Stimulated activated CD4-positive, alpha-beta T cell treated with anti-CD3 and anti-CD28 coated beads, TNF-alpha, amount 100 ng/mL, for 1 hour (primary cell): ENCODE data around the gene MAML2.

ENCODE experiments used
- DNase-seq, 3 donors: peaks; one replicate each; pipeline ENCODE4 v3.0.0-alpha.2; 2020; ENCODE audit warnings: low read depth in 3 of 3, low spot score in 1 of 3

Gene MAML2

GRCh38 chr11:96107143-96107824 is 235.7 kb downstream of the MAML2 start:
- DNase-seq, result no peak

GRCh38 chr11:96106645-96107044 is 236.3 kb downstream of the MAML2 start:
- no peak for DNase-seq

- DNase-seq, result no peak
Observed at GRCh38 chr11:96105944-96106343, 237.1 kb downstream of the MAML2 start.

GRCh38 chr11:96105197-96105895 is 237.6 kb downstream of the MAML2 start:
- no peak for DNase-seq

- no peak for DNase-seq
Observed at GRCh38 chr11:96104496-96104895, 238.5 kb downstream of the MAML2 start.

DNA sequence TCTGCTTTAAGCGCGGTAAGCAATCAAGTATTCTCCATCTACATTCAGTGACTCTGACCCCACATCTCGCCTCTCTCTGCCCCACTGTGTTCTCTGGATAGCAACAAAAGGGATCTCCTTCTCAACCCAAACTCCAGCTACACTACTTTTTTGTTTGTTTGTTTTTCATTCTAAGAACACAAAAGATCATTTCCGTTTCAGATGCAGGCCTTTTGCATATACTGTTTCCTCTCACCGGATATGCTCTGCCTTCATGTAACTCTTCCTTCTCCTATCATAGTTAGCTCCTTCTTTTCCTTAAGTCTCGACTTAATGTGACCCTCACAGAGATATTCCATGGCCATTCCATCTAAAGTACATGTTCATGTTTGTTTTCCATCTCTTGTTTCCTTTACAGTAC is 239.3 kb downstream of the MAML2 start:
- DNase-seq, result no peak

DNA sequence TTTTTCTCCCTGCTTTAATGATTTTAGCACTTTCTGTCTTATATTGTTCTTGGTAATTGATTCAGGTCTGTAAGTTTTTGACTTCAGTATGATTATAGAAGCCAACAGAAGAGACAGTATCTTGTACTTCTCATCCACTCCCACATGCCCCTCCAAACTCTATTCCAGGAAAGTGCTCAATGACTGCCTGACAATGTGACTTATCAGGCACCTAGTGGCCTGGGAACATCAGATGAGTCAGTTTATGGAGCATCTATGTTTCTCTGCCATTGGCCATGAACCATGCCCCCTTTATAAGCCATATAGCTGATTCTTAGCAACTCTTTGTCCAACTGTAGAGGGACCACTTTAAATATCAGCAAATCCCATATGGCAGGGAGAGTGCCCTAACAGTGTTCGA is 239.9 kb downstream of the MAML2 start:
- DNase-seq, result no peak

GRCh38 chr11:96102664-96103078 is 240.3 kb downstream of the MAML2 start:
- no peak for DNase-seq

GRCh38 chr11:96101146-96101545 is 241.8 kb downstream of the MAML2 start:
- DNase-seq, result no peak

- no peak for DNase-seq
Observed at GRCh38 chr11:96098511-96099241, 244.3 kb downstream of the MAML2 start.

DNA sequence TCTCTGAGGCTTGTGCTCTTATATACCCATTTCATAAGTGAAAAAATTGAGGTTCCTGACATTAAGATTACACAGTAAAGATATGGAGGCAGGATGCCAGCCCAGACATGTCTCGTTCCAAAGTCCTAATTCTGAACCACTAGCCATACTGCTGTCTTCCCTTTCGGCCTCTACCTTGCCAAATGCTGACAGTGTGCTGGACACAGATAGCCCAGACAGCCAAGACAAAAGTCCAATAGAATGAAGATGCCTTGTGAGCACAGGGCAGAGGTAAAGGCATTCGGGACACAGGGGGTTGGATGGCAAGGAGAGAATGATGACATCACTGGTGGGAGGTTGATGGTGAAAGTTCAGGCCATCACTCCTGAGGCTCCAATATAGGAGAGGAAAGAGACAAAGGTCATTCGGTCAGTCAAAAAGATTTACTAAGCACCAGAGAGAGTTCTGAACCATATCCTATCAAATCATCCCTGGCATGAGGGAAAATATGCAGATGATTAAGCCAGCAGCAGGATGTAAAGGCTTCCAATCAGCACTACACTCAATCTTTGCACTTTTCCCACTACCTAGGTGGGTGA is 245.1 kb downstream of the MAML2 start:
- no peak for DNase-seq

DNA sequence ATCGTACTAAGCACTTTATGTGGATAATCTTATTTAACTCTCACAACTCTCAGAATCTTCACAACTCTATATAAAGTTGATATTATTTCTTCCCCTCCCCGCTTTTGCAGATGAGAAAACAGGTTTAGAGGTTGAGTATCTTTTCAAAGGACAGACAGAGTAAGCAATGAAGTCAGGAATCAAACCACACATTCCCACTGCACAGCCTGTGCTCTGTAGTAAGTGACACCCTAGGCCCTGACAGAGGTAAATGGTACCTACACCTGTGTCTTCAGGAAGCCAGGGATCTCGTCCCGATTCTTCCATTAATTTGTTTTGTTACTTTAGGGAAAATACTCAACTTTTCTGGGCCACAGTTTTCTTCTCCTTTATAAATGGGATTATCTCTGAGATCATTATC is 246.6 kb downstream of the MAML2 start:
- no peak for DNase-seq

GRCh38 chr11:96095884-96096303 is 247.1 kb downstream of the MAML2 start:
- no peak for DNase-seq

GRCh38 chr11:96094156-96094555 is 248.8 kb downstream of the MAML2 start:
- no peak for DNase-seq

- no peak for DNase-seq
Observed at GRCh38 chr11:96092511-96092910, 250.5 kb downstream of the MAML2 start.

- DNase-seq, result no peak
Observed at GRCh38 chr11:96091476-96091875, 251.5 kb downstream of the MAML2 start.

GRCh38 chr11:96090711-96091110 is 252.3 kb downstream of the MAML2 start:
- DNase-seq, result no peak

DNA sequence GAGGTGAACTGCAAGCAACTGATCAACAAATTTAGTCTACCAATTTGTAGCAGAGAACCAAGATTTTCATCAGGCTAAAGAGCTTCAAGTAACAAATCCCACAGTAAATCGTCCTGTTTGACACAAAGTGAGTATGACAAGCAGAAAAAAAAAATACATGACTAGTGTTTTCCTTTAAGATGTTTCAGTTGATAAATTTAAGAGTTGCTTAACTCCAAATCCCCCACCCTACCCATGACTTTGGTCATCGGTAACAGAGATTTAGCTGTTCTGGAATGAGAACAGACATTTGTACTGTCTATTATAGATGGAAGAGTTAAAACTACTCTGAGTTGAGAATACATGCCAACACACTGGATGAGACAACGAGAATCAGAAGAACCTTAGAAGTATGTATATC is 254.1 kb downstream of the MAML2 start:
- DNase-seq, result no peak

- DNase-seq, result no peak
Observed at GRCh38 chr11:96086111-96086510, 256.9 kb downstream of the MAML2 start.

GRCh38 chr11:96085319-96085930 is 257.6 kb downstream of the MAML2 start:
- DNase-seq, result no peak

- no peak for DNase-seq
Observed at GRCh38 chr11:96084610-96085318, 258.2 kb downstream of the MAML2 start.
